Mucosa of descending colon (tissue), 3 donors: ENCODE data around the gene ADGRG1. TPM values are rescaled to one million over a fixed set of nuclear protein-coding genes. Genes with fewer than 3 reads are reported as not detected.

Experiments
- ATAC-seq: fragments of 200-7000 bp; cut with Tn5 transposase; one replicate; pipeline ENCODE4 v1.9.1; 2020; ENCODE audit warnings: mild to moderate bottlenecking, moderate library complexity
- DNase-seq, 3 donors: peaks; one replicate each; pipeline ENCODE4 v3.0.0-alpha.2; 2020
- H3K36me3 ChIP-seq: fragments of 200-600 bp; one replicate; pipeline ENCODE4 v1.8.0; 2021; ENCODE audit warnings: low read depth, mild to moderate bottlenecking
- H3K4me1 ChIP-seq: fragments of 200-600 bp; one replicate; pipeline ENCODE4 v1.8.0; 2021; ENCODE audit warnings: low read depth, mild to moderate bottlenecking
- H3K4me3 ChIP-seq: fragments of 200-600 bp; one replicate; pipeline ENCODE4 v1.8.0; 2021; ENCODE audit warnings: mild to moderate bottlenecking
- H3K9me3 ChIP-seq: fragments of 200-600 bp; one replicate; pipeline ENCODE4 v1.8.0; 2021; ENCODE audit warnings: mild to moderate bottlenecking
- intact Hi-C, 2 donors: fragments of 100-400 bp; cut with DNase I in 1 of 2; cut with micrococcal nuclease in 1 of 2; formaldehyde crosslinking; loops; one replicate each; pipeline versions ENCODE4 v1.11.0 to v1.11.1; 2022; cut with DNase I, micrococcal nuclease
- total RNA-seq, 3 donors: library from RNA; stranded (reverse); fragmentation: NEBNext Ultra II Directional in 2 of 3; extraction: Animal tissue kit (Norgen Biotek cat#: 25700) in 2 of 3; gene quantifications; one replicate each; pipeline versions ENCODE4 v1.2.1 to v1.2.4, GENCODE V29; 2021 to 2023
- TF ChIP-seq, protein P1 (sequence below): fragments of 200-600 bp; IDR thresholded peaks from one replicate; pipeline ENCODE4 v1.8.0; 2022; ENCODE audit warnings: antibody characterized with exemption, mild to moderate bottlenecking
- donor health status: DM: no; HTN: no; CAD: no; lungs with moderate emphysema.
- donor health status: DM: no; HTN: no; CAD: no.
- donor health status: DM: no; HTN: yes; CAD: no.

ADGRG1 gene
- total RNA-seq, 3 donors from 2014 or later: 37.0 to 104 (median 98.4) TPM

- peak; percentile 50 to 79 (median 68) for DNase-seq
- Histone ChIP-seq H3K4me3 (no peak overlapping the region), H3K4me1 (peaks cover 25% of the 10 kb centered on the region), H3K36me3 (no peaks in the 10 kb centered on the region), H3K9me3 (no peaks in the 10 kb centered on the region)
- TF ChIP-seq, protein P1, sequence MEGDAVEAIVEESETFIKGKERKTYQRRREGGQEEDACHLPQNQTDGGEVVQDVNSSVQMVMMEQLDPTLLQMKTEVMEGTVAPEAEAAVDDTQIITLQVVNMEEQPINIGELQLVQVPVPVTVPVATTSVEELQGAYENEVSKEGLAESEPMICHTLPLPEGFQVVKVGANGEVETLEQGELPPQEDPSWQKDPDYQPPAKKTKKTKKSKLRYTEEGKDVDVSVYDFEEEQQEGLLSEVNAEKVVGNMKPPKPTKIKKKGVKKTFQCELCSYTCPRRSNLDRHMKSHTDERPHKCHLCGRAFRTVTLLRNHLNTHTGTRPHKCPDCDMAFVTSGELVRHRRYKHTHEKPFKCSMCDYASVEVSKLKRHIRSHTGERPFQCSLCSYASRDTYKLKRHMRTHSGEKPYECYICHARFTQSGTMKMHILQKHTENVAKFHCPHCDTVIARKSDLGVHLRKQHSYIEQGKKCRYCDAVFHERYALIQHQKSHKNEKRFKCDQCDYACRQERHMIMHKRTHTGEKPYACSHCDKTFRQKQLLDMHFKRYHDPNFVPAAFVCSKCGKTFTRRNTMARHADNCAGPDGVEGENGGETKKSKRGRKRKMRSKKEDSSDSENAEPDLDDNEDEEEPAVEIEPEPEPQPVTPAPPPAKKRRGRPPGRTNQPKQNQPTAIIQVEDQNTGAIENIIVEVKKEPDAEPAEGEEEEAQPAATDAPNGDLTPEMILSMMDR: no peak
- intact Hi-C loops: no loop called here
- ATAC-seq: peak; percentile 41
These were observed 5.0 kb upstream of the ADGRG1 start for GRCh38 chr16:57623251-57624043.

GRCh38 chr16:57624044-57624688 is 4.3 kb upstream of the ADGRG1 start:
- no peak overlapping the region for H3K4me3 ChIP-seq
- ATAC-seq (no peak), DNase-seq (no peak)
- no peaks in the 10 kb centered on the region for H3K36me3 ChIP-seq
- H3K4me1 ChIP-seq: peaks cover 22% of the 10 kb centered on the region
- intact Hi-C loops: no loop called here
- no peaks in the 10 kb centered on the region for H3K9me3 ChIP-seq
- TF ChIP-seq, protein P1: no peak

DNA sequence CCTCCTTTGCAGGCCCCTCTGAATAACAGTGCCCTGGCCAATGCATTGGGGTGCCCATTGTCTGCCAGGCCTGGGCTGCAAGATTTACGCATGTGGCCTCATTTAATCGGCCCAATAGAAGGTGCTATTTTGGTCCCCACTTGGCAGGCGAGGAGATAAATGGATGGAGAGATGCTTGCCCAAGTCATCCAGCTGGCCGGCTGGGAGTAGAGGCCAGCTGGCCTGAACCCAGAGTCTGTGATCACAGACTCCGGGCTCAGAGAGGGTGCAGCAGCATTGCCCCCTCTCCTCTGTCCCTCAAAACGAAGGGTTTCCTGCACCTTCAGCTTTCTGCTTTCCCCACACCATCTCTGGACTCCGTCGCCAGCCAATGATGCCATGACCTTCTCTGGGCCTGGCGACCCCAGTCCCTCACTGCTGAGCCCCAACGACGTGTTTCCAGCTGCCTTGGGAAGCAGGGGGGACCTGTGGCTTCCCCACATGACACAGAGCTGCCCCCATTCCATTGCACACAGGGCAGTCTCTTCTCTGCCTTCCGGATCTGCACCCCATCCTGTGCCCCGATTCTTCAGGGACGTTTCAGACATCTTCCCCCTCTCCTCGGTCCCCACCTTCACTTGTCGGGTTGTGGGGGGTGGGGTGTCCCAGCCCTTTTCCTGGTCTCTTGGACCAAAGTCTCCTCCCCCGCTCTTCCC is 3.5 kb upstream of the ADGRG1 start:
- peak in 2 of 3 donors; percentile 18 to 30 for DNase-seq
- Histone ChIP-seq H3K9me3 (no peaks in the 10 kb centered on the region), H3K36me3 (no peaks in the 10 kb centered on the region), H3K4me3 (no peak overlapping the region), H3K4me1 (peaks cover 20% of the 10 kb centered on the region)
- intact Hi-C loops: no loop called here
- TF ChIP-seq, protein P1: no peak
- ATAC-seq: no peak

- H3K9me3 ChIP-seq: no peaks in the 10 kb centered on the region
- peaks cover 17% of the 10 kb centered on the region for H3K4me1 ChIP-seq
- TF ChIP-seq, protein P1: no peak
- no peaks in the 10 kb centered on the region for H3K36me3 ChIP-seq
- DNase-seq (peak in 1 of 3 donors; percentile 19), ATAC-seq (no peak)
- no peak overlapping the region for H3K4me3 ChIP-seq
- intact Hi-C loops: no loop called here
These were observed 1.8 kb upstream of the ADGRG1 start for GRCh38 chr16:57626420-57627170.

DNA sequence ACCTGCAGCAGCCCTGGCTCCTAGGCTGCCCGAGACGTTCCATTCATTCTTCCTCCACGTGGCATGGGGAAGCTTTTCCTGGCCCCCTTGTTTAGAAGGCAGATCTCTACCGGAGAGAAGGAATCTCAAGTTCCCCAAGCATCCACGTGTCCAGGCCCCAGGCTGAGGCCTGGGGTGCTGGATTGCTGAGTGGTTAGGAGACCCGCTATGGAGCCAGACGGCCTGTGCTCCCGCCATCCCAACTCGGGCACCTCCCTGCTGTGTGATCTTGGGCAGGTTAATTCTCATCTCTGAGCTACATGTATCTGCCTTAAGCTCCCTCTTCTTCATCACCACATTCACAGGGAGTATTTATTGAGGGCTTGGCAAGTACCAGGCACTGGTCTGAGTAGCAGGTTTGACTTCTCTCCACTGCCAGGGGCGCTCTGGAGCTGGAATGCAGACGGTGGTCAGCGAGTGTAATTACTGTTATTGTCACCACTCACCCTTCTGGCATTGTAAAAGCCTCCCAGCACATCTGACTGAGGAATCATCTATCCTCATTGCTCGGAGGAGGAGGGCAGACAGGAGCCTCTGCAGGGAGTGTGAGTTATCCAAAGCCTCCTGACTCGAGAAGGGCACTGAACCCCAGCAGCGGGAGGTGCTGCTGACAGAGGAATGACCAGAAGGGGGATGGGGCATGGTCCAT is 1.1 kb upstream of the ADGRG1 start:
- intact Hi-C loops: no loop called here
- DNase-seq: peak in 1 of 3 donors; percentile 10
- H3K4me3 ChIP-seq: no peak overlapping the region
- ATAC-seq: no peak
- TF ChIP-seq, protein P1: no peak
- peaks cover 11% of the 10 kb centered on the region for H3K4me1 ChIP-seq
- no peaks in the 10 kb centered on the region for H3K36me3 ChIP-seq
- H3K9me3 ChIP-seq: no peaks in the 10 kb centered on the region
